ENCODE results near the gene ZNF438. TPM values are rescaled to one million over a fixed set of nuclear protein-coding genes. Genes with fewer than 3 reads are reported as not detected.
"Not testable (repeated sequence)": the region's sequence is repeated elsewhere in the genome, so short reads cannot be mapped to it uniquely, and the experiment has no call there.

The ZNF438 gene
- total RNA-seq, 1 donor from 2014 or later, result 13.9 TPM

- ATAC-seq, result peak; percentile 56
- intact Hi-C loops (cut with micrococcal nuclease), result no loop called here
- DNase-seq, result no peak
These were observed 120.3 kb downstream of the ZNF438 start for GRCh38 chr10:30911303-30911863.

DNA sequence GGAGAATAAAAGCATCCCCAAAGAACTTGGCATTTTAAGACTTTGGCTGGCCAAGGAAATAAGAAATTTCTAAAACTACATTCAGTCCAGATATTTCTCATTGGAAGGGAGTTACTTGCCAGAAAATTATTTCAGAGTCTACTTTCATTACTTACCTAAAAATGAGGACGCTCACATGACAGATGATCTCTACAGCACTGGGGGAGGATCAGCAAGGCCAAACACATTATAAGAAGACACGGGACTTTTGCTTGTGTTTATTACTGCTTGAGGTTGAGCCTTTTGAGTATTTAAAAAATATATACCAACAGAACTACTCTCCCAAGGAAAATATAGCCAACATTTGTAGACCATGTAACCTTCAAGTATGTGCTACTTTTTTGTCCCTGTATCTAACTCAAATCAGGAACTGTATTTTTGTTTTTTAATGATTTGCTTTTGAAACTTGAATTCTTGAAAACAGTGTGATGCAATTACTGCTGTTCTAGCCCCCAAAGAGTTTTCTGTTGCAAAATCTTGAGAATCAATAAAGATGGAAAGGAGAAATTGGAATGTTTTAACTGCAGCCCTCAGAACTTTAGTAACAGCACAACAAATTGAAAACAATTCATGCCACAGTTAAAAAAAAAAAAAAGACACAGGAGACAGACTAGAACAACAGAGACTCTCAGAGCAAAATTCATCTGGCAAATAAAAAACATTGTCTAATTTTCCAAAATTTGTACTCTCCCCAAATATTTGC, 128.1 kb downstream of the ZNF438 start:
- intact Hi-C loops (cut with micrococcal nuclease), result no loop called here
- no peak for ATAC-seq
- no peak for DNase-seq

DNA sequence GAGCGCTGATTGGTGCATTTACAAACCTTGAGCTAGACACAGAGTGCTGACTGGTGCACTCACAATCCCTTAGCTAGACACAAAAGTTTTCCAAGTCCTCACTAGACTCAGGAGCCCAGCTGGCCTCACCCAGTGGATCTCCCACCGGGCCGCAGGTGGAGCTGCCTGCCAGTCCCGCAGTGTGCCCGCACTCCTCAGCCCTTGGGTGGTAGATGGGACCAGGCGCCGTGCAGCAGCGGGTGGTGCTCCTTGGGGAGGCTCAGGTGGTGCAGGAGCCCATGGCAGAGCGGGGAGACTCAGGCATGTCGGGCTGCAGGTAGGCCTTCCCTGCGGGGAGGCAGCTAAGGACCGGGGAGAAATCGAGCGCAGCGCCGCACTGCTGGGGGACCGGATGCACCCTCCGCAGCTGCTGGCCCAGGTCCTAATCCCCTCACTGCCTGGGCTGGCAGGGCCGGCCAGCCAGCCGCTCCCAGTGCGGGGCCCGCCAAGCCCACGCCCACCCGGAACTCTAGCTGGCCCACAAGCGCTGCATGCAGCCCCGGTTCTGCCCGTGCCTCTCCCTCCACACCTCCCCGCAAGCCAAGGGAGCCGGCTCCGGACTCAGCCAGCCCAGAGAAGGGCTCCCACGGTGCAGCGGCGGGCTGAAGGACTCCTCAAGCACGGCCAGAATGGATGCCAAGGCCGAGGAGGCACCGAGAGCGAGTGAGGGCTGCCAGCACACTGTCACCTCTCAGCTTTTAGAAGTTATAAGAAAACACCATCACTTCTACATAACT, 128.9 kb downstream of the ZNF438 start:
- intact Hi-C loops (cut with micrococcal nuclease), result no loop called here
- DNase-seq (peak; percentile 33), ATAC-seq (no peak)

DNA sequence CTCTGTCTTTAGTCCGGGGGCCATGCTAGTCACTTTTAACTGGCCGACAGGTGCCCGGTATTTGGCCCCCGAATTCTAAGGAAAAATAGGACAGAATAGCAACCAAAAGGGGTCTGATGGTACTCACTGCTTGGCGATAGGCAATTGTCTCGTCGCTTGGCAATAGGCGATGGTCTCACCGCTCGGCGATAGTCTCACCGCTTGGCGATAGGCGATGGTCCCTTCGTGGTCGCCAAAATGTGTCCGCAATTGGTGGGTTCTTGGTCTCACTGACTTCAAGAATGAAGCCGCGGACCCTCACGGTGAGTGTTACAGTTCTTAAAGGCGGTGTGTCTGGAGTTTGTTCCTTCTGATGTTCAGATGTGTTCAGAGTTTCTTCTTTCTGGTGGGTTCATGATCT, 130.2 kb downstream of the ZNF438 start:
- ATAC-seq; DNase-seq; intact Hi-C loops (cut with micrococcal nuclease): not testable (repeated sequence)

- ATAC-seq, result no peak
- no peak for DNase-seq
- intact Hi-C loops (cut with micrococcal nuclease), result no loop called here
These were observed 132.7 kb downstream of the ZNF438 start for GRCh38 chr10:30898964-30899363.

DNA sequence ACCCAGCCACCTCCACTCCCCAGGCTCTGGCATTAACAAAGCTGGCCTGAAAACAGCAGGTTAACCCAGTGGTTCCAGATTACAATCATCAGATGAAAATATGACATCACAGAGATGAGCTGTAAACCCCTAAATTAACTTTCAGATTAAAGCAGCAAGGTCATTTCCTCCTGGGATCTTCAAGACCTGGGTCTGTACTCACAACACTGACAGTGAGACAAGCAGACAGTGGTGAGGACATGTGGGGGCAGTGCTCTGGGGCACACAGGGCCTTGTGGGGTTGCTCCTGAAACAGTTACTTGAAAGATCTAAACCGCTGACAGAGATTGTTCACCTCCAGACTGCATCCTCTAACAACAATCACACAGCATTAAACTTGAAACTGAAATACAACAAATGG, 134.1 kb downstream of the ZNF438 start:
- no peak for ATAC-seq
- intact Hi-C loops (cut with micrococcal nuclease), result no loop called here
- DNase-seq, result no peak

- ATAC-seq (no peak), DNase-seq (no peak)
- intact Hi-C loops (cut with micrococcal nuclease), result no loop called here
These were observed 134.6 kb downstream of the ZNF438 start for GRCh38 chr10:30897048-30897447.

DNA sequence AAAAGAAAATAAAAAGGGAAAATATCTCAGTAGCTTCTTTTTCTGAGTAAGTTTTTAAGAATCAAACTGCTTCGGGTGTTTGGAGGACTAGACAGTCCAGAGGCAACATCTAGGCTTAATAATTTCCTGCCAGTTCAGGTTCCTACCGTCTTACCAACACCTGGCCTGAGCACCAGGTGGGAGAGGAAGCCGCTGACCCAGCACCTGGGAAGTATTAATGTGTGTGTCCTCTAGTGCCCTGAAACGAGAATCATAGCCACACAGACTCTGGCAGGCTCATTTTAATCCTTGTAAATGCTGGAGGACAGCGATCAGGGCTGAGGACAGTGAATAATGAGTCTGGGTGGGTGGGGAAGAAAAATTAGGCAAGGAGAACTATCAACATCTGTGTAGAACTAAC, 137.4 kb downstream of the ZNF438 start:
- ATAC-seq (no peak), DNase-seq (no peak)
- intact Hi-C loops (cut with micrococcal nuclease), result no loop called here

DNA sequence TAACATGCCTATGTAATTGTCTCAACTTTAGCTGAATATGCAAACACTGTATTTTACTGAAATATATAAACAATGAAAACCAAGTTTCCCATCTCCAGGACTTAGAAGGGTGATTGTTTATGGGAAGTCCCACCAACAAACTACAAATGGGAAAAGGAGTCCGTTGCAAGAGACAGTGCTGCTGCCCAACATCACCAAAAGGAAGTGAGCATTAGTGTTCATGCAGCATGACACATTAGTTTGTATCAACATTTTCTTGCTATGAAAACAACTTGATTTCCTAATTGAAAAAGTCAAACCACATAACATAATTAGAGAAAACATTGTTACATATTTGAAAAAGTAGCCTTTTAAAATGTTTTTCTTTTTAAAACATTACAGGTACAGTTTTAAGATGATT, 138.5 kb downstream of the ZNF438 start:
- no peak for ATAC-seq
- no peak for DNase-seq
- intact Hi-C loops (cut with micrococcal nuclease), result no loop called here

GRCh38 chr10:30887839-30888238, 143.8 kb downstream of the ZNF438 start:
- DNase-seq, result no peak
- no peak for ATAC-seq
- intact Hi-C loops (cut with micrococcal nuclease), result no loop called here

- no peak for ATAC-seq
- no peak for DNase-seq
- intact Hi-C loops (cut with micrococcal nuclease), result no loop called here
These were observed 146.2 kb downstream of the ZNF438 start for GRCh38 chr10:30885423-30885822.

GRCh38 chr10:30883751-30884150, 147.9 kb downstream of the ZNF438 start:
- intact Hi-C loops (cut with micrococcal nuclease), result no loop called here
- ATAC-seq (no peak), DNase-seq (no peak)

DNA sequence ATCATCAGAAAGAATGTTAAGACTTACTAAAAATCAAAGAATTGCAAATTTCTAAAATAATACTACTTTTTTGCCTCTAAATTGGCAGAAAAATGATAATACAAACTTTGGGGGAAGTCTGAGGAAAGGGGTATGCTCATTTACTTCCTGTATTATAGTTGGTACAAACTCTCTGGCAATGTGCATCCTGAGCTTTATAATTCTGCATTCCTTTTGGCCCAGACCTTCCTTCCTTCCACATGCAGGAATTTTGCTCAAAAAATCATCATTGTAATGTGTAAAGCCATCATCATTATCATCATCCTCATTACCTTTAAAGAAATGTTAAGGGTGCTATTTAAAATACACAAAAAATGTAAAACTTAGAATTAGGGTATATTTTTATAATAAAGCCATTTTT, 148.5 kb downstream of the ZNF438 start:
- ATAC-seq, result no peak
- intact Hi-C loops (cut with micrococcal nuclease), result no loop called here
- no peak for DNase-seq

- intact Hi-C loops (cut with micrococcal nuclease), result no loop called here
- ATAC-seq (no peak), DNase-seq (no peak)
These were observed 149.4 kb downstream of the ZNF438 start for GRCh38 chr10:30882281-30882680.

GRCh38 chr10:30878920-30879319, 152.7 kb downstream of the ZNF438 start:
- DNase-seq (no peak), ATAC-seq (no peak)
- intact Hi-C loops (cut with micrococcal nuclease), result no loop called here

DNA sequence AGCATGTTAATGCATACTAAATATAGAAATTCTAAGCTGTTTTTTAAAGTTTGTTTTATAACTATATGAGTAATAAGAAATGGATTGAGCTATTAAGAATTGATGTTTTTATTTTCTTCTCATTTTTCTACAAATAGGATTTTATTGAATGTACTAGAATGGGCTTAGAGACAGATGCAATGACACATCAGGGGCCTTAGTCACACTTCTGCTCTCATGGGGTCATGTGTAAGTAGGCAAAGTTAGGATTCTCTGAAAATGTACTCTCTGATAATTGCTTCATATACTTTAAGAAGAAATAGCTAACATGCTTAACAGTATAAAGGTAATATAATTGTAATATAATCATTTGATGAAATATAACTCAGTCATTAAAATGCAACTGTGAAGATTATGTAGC, 154.6 kb downstream of the ZNF438 start:
- ATAC-seq (no peak), DNase-seq (no peak)
- intact Hi-C loops (cut with micrococcal nuclease), result no loop called here

DNA sequence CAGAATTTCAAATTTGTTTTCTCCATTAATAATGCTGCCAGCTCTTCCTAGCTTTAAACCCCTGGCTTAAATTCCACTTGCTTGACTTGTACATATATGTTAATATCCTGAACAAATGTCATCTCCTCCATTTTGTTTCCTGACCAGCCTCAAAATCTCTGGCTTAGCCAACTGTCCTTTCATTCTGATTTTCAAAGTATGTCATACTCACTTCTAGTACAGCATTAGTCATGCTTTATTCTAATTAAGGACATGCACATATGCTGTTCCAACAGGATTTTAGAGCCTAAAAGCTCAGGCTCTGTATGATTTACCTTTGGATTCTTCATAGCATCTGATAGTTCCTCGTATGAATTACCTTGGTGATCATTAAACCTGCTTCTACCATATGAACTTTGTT, 158.3 kb downstream of the ZNF438 start:
- no peak for ATAC-seq
- no peak for DNase-seq
- intact Hi-C loops (cut with micrococcal nuclease), result no loop called here

DNA sequence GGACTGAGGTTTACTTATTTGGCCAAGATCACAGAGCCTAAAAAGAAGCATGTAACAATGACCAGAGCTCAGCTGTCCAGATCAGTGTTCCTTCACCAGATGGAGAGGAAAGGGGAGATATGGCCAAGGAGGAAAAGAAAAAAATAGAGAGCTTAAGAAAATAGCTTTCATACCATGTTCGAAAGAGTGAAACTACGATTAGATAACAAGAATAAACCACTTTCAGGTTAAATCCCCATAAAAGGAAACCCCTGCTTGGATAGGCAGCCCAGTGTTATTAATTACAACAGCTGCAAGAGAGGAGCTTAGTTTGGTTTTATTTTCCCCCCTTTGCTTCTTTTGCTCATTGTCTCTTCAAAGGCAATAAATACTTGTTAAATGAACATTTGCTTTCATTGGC, 160.8 kb downstream of the ZNF438 start:
- ATAC-seq, result no peak
- intact Hi-C loops (cut with micrococcal nuclease), result no loop called here
- DNase-seq, result no peak

DNA sequence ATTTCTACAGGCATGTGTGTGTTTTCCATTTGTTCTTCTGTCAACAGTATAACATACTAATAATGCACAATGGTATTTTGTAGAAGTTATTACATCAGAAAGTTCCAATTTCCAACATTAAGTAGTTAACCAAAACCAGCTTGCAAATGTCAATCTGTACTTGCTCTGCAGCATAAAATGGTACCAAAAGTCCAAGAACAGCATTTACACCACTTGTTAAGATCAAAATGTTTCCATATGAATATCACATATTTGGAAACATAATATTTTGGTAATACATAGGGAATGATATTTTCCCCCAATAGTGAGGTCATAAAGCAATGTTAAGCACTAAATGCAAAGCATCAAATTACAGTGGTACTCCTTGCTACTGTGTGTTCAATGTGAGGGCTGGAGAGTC, 162.1 kb downstream of the ZNF438 start:
- intact Hi-C loops (cut with micrococcal nuclease), result no loop called here
- ATAC-seq, result no peak
- no peak for DNase-seq

DNA sequence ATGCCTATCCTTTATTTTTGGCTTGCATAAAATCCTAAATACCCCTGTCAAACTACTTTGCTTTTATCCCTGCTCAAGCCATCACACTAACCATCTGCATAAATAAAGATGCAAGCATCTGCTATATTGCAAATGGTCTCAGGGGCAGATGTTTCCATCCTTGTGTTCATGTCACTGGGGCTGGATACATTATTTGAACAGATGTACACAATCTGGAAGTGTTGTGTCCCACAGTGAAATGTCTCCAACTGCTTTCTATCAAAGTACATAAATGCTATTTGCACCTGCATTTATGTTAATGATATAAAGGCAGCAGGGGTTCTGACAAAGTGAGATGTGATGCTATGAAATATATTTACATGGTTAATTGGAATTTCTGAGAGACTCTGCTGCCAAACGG, 163.1 kb downstream of the ZNF438 start:
- ATAC-seq, result no peak
- no peak for DNase-seq
- intact Hi-C loops (cut with micrococcal nuclease), result no loop called here

GRCh38 chr10:30866896-30867295, 164.8 kb downstream of the ZNF438 start:
- DNase-seq, result no peak
- intact Hi-C loops (cut with micrococcal nuclease), result no loop called here
- ATAC-seq, result no peak
